SU-DHL-6 (cell line): ENCODE data around the gene TBX2.
"Not testable (repeated sequence)": the region's sequence is repeated elsewhere in the genome, so short reads cannot be mapped to it uniquely, and the experiment has no call there.

Experiments
- EZH2phosphoT487 ChIP-seq: fragments of 200-600 bp; sonication (generic), shearing (Covaris generic); conservative IDR thresholded peaks from 2 replicates; pipeline ENCODE4 v1.6.1; 2018; ENCODE audit warnings: mild to moderate bottlenecking, antibody characterized with exemption, low read length, moderate library complexity, mixed read lengths
- TF ChIP-seq, protein P1 (sequence below): fragments of 200-600 bp; sonication (generic); IDR thresholded peaks from one replicate; pipeline ENCODE4 v1.5.1; 2017; ENCODE audit warnings: antibody characterized with exemption, mild to moderate bottlenecking, low read length, moderate library complexity; ENCODE audit not compliant: insufficient read depth, poor library complexity, severe bottlenecking

DNA sequence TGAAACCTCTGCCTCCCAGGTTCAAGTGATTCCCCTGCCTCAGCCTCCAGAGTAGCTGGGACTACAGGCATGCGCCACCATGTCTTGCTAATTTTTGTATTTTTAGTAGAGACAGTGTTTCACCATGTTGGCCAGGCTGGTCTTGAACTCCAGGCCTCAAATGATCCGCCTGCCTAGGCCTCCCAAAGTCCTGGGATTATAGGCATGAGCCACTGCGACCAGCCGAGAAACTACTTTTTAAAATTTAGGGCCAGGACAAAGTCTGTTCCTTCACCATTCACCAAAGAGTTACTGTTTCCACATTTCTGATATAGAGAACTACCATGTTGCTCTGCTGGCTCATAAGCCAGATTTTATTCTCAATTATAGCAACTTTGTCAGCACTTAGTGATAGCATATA lies 49.5 kb downstream of the TBX2 start:
- TF ChIP-seq, protein P1, sequence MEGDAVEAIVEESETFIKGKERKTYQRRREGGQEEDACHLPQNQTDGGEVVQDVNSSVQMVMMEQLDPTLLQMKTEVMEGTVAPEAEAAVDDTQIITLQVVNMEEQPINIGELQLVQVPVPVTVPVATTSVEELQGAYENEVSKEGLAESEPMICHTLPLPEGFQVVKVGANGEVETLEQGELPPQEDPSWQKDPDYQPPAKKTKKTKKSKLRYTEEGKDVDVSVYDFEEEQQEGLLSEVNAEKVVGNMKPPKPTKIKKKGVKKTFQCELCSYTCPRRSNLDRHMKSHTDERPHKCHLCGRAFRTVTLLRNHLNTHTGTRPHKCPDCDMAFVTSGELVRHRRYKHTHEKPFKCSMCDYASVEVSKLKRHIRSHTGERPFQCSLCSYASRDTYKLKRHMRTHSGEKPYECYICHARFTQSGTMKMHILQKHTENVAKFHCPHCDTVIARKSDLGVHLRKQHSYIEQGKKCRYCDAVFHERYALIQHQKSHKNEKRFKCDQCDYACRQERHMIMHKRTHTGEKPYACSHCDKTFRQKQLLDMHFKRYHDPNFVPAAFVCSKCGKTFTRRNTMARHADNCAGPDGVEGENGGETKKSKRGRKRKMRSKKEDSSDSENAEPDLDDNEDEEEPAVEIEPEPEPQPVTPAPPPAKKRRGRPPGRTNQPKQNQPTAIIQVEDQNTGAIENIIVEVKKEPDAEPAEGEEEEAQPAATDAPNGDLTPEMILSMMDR = not testable (repeated sequence)
- not testable (repeated sequence) for TF ChIP-seq EZH2phosphoT487
